Measurements from ENCODE around the gene MYO3B.

Gene MYO3B

DNA sequence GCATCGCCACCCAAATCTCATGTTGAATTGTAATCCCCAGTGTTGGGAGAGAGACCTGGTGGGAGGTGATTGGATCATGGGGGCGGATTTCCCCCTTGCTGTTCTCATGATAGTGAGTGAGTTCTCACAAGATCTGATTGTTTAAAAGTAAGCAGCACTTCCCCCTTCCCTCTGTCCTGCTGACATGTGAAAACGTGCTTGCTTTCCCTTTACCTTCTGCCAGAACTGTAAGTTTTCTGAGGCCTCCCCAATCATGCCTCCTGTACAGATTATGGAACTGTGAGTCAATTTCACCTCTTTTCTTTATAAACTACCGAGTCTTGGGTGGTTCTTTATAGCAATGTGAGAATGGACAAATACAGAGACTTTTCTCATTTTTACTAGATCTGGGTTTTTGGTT is 375.8 kb downstream of the MYO3B start:
- DNase-seq (ENCODE audit: low read depth in 2 of 2): no peak

DNA sequence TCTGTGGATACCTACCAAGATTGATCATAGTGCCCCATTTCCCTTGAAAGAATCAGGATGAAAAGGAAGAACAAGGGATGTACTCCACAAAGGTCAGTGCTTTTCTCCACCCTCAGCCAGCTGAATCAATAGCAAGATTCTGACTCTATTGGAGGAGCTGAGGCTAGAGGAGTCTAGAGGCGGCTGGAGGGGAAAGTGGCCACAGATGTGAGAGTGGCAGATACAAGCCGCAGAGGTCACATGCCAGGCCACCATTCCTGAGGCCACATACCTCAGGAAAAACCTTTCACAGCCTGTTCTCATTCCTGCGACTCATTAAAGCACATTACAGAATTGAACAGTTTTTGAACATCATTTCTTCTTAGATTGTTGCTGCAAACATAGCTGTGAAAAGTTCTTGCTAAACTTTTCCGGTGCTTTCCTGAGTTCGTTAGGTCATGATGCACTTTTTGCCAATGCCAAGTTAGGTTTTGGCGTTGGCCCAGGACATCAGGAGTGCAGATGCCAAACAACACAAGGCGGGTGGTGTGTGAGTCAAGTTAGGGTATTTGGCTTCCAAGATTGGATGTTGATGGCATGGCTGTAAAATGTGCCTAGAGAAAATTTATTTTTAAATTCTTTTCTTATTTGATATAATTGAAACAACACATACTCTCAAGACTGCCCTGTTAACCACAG is 376.5 kb downstream of the MYO3B start:
- DNase-seq (ENCODE audit: low read depth in 2 of 2): no peak

DNA sequence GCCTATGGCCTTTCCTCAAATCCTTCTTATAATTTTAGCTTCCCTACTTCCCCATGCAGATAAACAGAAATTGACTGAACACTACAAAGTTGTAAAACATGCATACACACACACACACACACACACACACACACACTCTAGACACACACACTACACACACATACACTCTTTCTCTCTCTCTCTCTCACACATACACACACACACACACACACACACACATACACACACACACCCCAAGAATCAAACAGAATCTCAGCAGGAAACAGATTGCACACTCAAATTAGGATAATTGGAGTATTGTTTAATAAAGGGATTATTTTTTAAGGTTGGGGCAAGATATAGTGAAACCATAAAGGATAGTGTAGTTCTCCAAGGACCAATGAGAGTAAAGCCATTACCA is 385.0 kb downstream of the MYO3B start:
- DNase-seq (ENCODE audit: low read depth in 2 of 2): no peak

- DNase-seq (ENCODE audit: low read depth in 2 of 2): no peak
Observed at GRCh38 chr2:170563401-170563800, 385.5 kb downstream of the MYO3B start.

GRCh38 chr2:170566138-170566537 is 388.2 kb downstream of the MYO3B start:
- no peak for DNase-seq (ENCODE audit: low read depth in 2 of 2)

- no peak for DNase-seq (ENCODE audit: low read depth in 2 of 2)
Observed at GRCh38 chr2:170567429-170567828, 389.5 kb downstream of the MYO3B start.

- DNase-seq (ENCODE audit: low read depth in 2 of 2): no peak
Observed at GRCh38 chr2:170568511-170568910, 390.6 kb downstream of the MYO3B start.

DNA sequence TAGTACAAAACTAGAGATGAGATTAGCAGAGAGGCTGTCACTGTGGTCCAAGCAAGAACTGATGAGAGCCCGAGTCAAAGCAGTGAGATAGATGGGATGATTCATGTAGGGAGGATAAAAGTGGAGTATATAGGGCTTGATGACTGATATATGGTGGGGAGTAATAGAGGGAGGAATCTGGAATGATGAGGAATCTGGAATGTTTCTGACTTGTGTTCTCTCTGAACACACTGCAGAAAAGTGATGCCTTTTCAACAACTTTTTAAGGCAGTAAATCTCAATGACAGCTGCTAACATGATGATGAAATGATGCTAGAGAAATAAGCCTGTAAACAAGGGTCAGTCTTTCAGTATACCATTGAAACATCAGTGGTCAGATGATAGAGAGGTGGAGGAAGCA is 393.7 kb downstream of the MYO3B start:
- no peak for DNase-seq (ENCODE audit: low read depth in 2 of 2)

- DNase-seq (ENCODE audit: low read depth in 2 of 2): no peak
Observed at GRCh38 chr2:170573671-170574070, 395.7 kb downstream of the MYO3B start.

DNA sequence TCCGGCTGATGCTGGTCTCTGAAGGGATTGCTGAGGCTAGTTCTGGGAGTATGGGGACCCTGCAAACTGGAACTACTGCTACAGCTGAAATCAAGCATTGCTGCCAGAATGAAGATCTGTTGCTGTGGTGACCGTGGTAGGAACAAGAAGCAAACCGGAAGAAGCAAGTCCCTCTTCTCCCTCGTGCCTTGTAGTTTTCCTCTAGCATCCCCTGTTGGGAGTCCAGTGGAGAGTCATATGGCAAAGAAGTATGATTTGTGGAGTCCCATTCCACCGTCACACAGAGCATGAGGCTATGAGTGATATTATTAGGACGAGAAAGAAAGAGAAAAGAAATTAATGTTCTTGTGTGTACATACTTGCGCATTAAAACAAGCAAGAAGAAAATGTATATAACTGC is 398.3 kb downstream of the MYO3B start:
- no peak for DNase-seq (ENCODE audit: low read depth in 2 of 2)

DNA sequence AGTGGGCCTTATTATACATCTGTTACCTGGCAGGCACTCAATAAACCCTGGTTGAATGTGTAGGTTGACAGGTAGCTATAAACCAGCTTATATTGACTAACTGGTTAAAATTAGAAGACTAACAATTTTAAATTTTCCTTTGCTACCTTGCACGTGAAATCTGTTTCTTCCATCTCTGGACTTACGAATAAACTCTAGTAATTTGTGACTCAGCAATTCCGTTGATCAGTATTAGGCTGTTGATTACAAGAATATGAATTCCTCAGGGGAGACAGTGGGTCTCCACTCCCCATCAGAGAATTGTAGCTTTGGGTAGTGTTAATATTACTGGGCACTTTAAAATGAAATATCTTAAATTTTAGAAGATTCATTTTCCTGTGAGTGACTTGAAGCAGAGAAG is 399.4 kb downstream of the MYO3B start:
- DNase-seq (ENCODE audit: low read depth in 2 of 2): no peak

GRCh38 chr2:170578606-170579005 is 400.7 kb downstream of the MYO3B start:
- no peak for DNase-seq (ENCODE audit: low read depth in 2 of 2)

DNA sequence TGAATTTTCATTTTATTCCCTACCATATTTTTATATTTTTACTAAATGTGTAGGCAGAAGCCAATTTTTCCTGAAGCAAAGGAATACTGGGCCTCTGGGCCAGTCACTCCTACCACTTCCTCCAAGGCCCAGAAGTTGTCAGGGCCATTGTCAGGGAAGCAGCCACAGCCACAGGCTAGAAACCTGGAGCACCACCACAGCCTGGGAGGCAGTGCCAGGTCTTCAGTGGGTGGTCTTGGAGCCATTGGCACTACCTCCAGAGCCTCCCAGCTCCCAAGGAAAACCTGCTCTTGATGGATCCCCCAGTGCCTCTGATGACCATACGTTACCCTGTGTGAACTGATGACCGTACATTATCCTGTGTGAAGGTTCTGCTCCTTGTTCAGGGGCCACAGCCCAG is 401.6 kb downstream of the MYO3B start:
- no peak for DNase-seq (ENCODE audit: low read depth in 2 of 2)

- DNase-seq (ENCODE audit: low read depth in 2 of 2): no peak
Observed at GRCh38 chr2:170582313-170582712, 404.4 kb downstream of the MYO3B start.

DNA sequence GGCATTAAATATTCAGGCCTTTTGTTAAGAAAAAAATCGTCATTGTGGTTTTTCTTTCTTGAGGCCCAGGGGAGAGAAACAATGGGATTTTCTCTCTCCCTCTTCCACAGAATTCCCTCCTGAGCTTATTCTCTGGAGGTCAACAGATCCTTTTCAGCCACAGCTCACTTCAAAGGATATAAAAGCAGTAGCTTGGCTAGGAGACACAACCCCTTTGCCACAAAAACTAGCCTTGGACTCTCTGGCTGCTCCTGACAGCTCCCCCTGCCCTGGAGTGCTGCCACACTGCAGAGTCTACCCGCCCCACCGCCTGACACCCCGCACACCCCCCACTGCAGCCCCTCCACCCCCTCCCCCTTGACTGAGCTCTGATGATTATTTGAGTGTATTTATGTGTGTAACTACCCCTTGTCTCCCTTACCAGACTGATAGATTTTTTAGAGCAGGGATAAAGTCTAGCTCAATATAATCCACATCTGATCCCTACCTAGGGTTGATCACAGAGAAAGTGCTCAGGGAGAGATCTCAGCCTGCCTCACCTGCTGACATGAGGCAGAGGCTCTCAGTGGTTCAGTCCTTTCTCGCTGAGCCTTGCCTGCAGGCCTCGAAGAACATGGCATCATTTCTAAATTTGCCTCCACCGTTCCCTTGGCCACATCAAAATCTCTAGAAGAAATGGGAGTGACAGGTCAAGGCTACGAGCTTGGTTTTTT is 405.0 kb downstream of the MYO3B start:
- DNase-seq (ENCODE audit: low read depth in 2 of 2): no peak

GRCh38 chr2:170585067-170585466 is 407.1 kb downstream of the MYO3B start:
- DNase-seq (ENCODE audit: low read depth in 2 of 2): no peak

- DNase-seq (ENCODE audit: low read depth in 2 of 2): no peak
Observed at GRCh38 chr2:170586571-170587095, 408.7 kb downstream of the MYO3B start.

- no peak for DNase-seq (ENCODE audit: low read depth in 2 of 2)
Observed at GRCh38 chr2:170587117-170587516, 409.2 kb downstream of the MYO3B start.

- DNase-seq (ENCODE audit: low read depth in 2 of 2): no peak
Observed at GRCh38 chr2:170587922-170588321, 410.0 kb downstream of the MYO3B start.

GRCh38 chr2:170588729-170589128 is 410.8 kb downstream of the MYO3B start:
- no peak for DNase-seq (ENCODE audit: low read depth in 2 of 2)

- no peak for DNase-seq (ENCODE audit: low read depth in 2 of 2)
Observed at GRCh38 chr2:170596576-170596975, 418.6 kb downstream of the MYO3B start.

- no peak for DNase-seq (ENCODE audit: low read depth in 2 of 2)
Observed at GRCh38 chr2:170598067-170598395, 420.1 kb downstream of the MYO3B start.

DNA sequence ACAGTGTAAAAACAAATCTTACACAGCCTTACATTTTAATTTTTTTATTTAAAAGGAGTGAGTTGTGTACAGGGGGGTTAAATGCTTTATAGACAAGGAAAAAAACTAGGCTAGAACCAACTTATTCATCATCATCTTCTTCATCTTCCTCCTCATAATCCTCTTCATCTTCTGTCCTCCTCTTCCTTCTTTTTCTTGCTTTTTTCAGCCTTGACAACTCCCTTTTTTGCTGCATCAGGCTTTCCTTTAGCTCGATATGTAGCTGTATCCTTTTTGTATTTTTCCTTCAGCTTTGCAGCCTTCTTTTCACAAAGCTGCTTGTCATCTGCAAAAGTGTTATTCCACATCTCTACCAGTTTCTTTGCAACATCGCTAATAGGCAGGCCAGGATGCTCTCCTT is 423.5 kb downstream of the MYO3B start:
- no peak for DNase-seq (ENCODE audit: low read depth in 2 of 2)

GRCh38 chr2:170605862-170606261 is 427.9 kb downstream of the MYO3B start:
- no peak for DNase-seq (ENCODE audit: low read depth in 2 of 2)

All from stimulated activated CD4-positive, alpha-beta T cell treated with anti-CD3 and anti-CD28 coated beads, Interleukin-1b, Interleukin-23, amount 100 ng/mL, for 4 hours (primary cell).